Stimulated activated CD4-positive, alpha-beta T cell treated with anti-CD3 and anti-CD28 coated beads, Interleukin-1b, Interleukin-23, amount 100 ng/mL, for 24 hours (primary cell): ENCODE measurements around the gene ZGPAT.

Experiments
- DNase-seq, 4 experiments: peaks; one replicate each; pipeline ENCODE4 v3.0.0-alpha.2; 2020; ENCODE audit warnings: low read depth in 4 of 4, low spot score in 1 of 4

The ZGPAT gene

GRCh38 chr20:63733579-63734081 lies 25.8 kb downstream of the ZGPAT start:
- DNase-seq: no peak

- DNase-seq: no peak
Observed at GRCh38 chr20:63734111-63734945, 26.5 kb downstream of the ZGPAT start.

- no peak for DNase-seq
Observed at GRCh38 chr20:63734946-63735858, 27.4 kb downstream of the ZGPAT start.

GRCh38 chr20:63735859-63736718 lies 28.2 kb downstream of the ZGPAT start, which contains the start of gene LIME1:
LIME1 (plus strand) TSS chr20:63736664; CDS start chr20:63737550, 886 bp downstream.
- DNase-seq: peak in 1 of 4 experiments; percentile 47

- no peak for DNase-seq
Observed at GRCh38 chr20:63736893-63737694, 29.3 kb downstream of the ZGPAT start.

- DNase-seq: no peak
Observed at GRCh38 chr20:63737695-63737944, 29.8 kb downstream of the ZGPAT start.

- no peak for DNase-seq
Observed at GRCh38 chr20:63737945-63738686, 30.3 kb downstream of the ZGPAT start.

- no peak for DNase-seq
Observed at GRCh38 chr20:63738687-63739129, 30.9 kb downstream of the ZGPAT start.

- DNase-seq: peak in 1 of 4 experiments; percentile 63
Observed at GRCh38 chr20:63739130-63740069, 31.6 kb downstream of the ZGPAT start, which contains the start of gene SLC2A4RG. SLC2A4RG (plus strand) TSS chr20:63739776; CDS start chr20:63739913, 137 bp downstream.

GRCh38 chr20:63740070-63740626 lies 32.3 kb downstream of the ZGPAT start:
- peak in 1 of 4 experiments; percentile 23 for DNase-seq

GRCh38 chr20:63740627-63741353 lies 33.0 kb downstream of the ZGPAT start:
- DNase-seq: no peak

GRCh38 chr20:63741354-63741675 lies 33.5 kb downstream of the ZGPAT start:
- no peak for DNase-seq

GRCh38 chr20:63741676-63742380 lies 34.0 kb downstream of the ZGPAT start:
- DNase-seq: no peak

GRCh38 chr20:63742381-63743024 lies 34.7 kb downstream of the ZGPAT start:
- no peak for DNase-seq

- DNase-seq: no peak
Observed at GRCh38 chr20:63743210-63743970, 35.6 kb downstream of the ZGPAT start.
